Brain microvascular endothelial cell (primary cell): ENCODE data around the gene AKAP3.

Experiments used
- DNase-seq: peaks from one replicate; pipeline ENCODE4 v3.0.0-alpha.2; 2020
- H3K27ac ChIP-seq: fragments of 250-450 bp; sonication (Bioruptor Pico); 2 replicates; pipeline ENCODE4 v1.5.1; 2020; ENCODE audit warnings: mild to moderate bottlenecking, moderate library complexity
- H3K27me3 ChIP-seq: fragments of 250-450 bp; sonication (Bioruptor Pico); replicated peaks from 2 replicates; pipeline ENCODE4 v1.5.1; 2020; ENCODE audit warnings: mild to moderate bottlenecking
- H3K36me3 ChIP-seq: fragments of 250-450 bp; sonication (Bioruptor Pico); replicated peaks from 2 replicates; pipeline ENCODE4 v1.5.1; 2020; ENCODE audit warnings: mild to moderate bottlenecking
- H3K4me3 ChIP-seq: 2 replicates; pipeline ENCODE4 v1.5.1; 2011; ENCODE audit warnings: low read depth, mild to moderate bottlenecking, control low read depth, low read length, moderate library complexity
- in situ Hi-C: cut with HindIII; loops from 2 replicates; pipeline ENCODE4 v1.10.0; 2017; ENCODE audit warnings: low sequenced_read_pairs, low pct_ligation_motif_present
- TF ChIP-seq, protein P1 (sequence below): IDR thresholded peaks from 2 replicates; pipeline ENCODE4 v1.5.1; 2011; ENCODE audit warnings: low read depth, mild to moderate bottlenecking, moderate library complexity, low read length, control low read depth, inconsistent platforms; ENCODE audit errors: missing control alignments

Gene AKAP3

DNA sequence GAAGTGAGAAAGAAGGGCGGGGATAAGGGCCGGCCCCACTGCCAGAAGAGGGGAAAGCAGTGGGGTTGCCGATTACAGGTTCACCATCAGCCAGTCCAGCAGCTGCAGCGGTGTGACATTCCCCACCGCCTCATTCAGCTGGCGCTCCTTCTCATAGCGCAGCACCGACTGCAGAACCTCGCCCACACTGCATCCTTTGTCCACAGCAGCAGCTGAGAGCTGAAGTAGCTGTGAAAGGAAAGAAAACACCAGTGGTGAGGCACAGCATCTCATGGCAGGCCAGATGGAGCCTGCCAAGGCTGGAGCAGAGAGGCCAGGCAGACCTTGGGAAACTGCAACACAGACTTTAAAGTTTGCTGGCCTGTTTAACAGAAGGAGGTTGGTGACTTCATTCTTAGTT, 33.2 kb downstream of the AKAP3 start:
- Histone ChIP-seq H3K27ac (no peak overlapping the region), H3K36me3 (peaks cover 24% of the 10 kb centered on the region), H3K4me3 (no peak overlapping the region), H3K27me3 (no peaks in the 10 kb centered on the region)
- DNase-seq, result no peak
- in situ Hi-C loops, result no loop called here
- TF ChIP-seq, protein P1, sequence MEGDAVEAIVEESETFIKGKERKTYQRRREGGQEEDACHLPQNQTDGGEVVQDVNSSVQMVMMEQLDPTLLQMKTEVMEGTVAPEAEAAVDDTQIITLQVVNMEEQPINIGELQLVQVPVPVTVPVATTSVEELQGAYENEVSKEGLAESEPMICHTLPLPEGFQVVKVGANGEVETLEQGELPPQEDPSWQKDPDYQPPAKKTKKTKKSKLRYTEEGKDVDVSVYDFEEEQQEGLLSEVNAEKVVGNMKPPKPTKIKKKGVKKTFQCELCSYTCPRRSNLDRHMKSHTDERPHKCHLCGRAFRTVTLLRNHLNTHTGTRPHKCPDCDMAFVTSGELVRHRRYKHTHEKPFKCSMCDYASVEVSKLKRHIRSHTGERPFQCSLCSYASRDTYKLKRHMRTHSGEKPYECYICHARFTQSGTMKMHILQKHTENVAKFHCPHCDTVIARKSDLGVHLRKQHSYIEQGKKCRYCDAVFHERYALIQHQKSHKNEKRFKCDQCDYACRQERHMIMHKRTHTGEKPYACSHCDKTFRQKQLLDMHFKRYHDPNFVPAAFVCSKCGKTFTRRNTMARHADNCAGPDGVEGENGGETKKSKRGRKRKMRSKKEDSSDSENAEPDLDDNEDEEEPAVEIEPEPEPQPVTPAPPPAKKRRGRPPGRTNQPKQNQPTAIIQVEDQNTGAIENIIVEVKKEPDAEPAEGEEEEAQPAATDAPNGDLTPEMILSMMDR, result no peak

DNA sequence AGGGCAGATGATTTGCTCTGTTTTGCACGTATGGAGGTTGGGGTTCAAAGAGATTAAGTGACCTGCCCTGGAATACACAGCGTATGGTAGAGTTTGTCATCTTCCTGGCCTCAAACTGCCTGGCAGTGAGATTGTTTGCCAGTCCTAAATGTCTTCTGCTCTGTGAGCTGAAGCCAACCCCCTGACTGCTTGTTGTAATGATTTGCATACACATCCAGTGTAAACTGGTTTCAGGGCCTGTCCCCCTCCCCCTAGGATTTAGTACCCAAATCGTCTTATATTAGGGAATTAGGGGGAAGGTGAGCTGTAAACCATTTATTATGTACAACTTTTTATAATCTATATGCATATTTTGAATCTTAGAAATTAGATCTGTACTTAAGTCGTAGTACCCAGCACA, 38.4 kb downstream of the AKAP3 start:
- Histone ChIP-seq H3K27me3 (no peaks in the 10 kb centered on the region), H3K27ac (no peak overlapping the region), H3K4me3 (no peak overlapping the region), H3K36me3 (peaks cover 27% of the 10 kb centered on the region)
- TF ChIP-seq, protein P1, result no peak
- no peak for DNase-seq
- in situ Hi-C loops, result no loop called here

DNA sequence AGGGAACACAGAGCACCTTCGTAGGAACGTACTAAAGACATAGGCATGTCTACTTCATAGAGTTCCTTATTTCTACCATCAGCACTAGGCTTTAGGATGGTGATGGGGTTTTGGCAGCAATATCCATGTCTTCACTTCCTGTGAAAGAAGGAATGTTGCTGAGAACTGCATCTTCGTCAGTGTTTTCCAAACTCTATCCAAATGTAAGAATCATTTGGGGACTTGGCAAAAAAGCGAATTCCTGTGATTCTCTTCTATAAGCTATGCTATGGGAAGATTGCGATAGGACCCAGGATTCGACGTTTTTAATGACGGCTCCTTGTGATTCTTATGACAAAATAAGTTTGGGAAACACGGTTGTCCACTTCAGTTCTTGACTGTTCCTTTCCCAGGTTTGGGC, 39.8 kb downstream of the AKAP3 start:
- Histone ChIP-seq H3K36me3 (peaks cover 25% of the 10 kb centered on the region), H3K4me3 (no peak overlapping the region), H3K27me3 (no peaks in the 10 kb centered on the region), H3K27ac (no peak overlapping the region)
- in situ Hi-C loops, result no loop called here
- TF ChIP-seq, protein P1, result no peak
- no peak for DNase-seq

DNA sequence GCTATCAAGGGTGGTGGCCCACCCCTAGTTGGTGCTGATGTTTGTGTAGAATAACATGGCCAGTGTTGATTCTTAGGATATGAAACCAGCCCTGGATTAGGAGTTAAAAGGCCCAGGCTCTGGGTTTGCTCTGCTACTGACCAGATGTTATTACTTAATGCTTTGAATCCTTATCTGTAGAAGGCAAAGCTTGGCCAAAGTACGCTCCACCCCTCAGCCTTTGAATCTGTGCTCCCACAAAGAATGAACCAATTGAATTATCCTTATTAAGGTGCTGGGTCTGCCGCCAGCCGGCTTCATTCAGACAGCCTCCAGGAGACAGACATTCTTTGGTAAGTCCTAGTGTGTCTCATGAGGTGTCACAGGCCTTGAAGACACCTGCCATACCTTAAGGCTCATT, 41.8 kb downstream of the AKAP3 start:
- Histone ChIP-seq H3K4me3 (no peak overlapping the region), H3K27ac (no peak overlapping the region), H3K36me3 (peaks cover 12% of the 10 kb centered on the region), H3K27me3 (no peaks in the 10 kb centered on the region)
- DNase-seq, result no peak
- in situ Hi-C loops, result no loop called here
- TF ChIP-seq, protein P1, result no peak

DNA sequence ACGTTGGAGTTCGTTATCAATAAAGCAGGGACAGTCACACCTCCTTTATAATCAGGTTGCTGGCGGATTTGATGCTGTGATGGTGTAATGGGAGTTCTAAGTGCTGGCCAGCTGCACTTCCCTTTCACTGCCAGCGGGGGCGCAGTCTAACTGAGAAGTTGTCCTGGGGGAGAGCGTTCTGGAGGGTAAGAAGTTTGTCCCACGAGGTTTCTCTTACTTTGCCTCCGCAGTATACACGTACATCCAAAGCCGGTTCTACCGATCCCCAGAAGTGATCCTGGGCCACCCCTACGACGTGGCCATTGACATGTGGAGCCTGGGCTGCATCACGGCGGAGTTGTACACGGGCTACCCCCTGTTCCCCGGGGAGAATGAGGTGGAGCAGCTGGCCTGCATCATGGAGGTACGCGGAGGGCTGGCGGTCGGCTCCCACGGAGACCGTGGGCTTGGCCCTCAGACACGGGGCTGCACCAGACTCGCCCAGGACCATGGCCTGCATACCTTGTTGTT, 44.1 kb downstream of the AKAP3 start:
- in situ Hi-C loops, result no loop called here
- no peaks in the 10 kb centered on the region for H3K27me3 ChIP-seq
- TF ChIP-seq, protein P1, result peak; percentile 98
- peak overlapping the region; percentile 98 for H3K4me3 ChIP-seq
- no peaks in the 10 kb centered on the region for H3K36me3 ChIP-seq
- peak overlapping the region; percentile 34 for H3K27ac ChIP-seq
- DNase-seq, result peak; percentile 84

DNA sequence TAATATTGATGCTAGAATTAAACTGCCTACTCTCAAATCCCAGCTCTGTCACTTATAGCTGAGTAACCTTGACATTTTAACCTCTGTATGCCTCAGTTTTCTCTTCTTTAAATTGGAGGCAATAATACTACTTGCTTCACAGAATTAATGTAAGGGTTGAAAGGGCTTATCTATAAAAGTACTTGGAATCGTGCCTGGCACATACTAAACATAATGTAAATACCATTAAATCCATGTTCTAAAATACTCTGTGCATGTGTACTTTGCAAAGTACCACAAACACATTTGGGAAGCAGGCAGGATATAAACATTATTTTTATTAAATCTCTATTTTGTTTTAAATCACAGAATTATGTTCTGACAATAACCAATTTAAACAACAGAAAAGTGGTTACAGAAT, 44.9 kb downstream of the AKAP3 start:
- in situ Hi-C loops, result no loop called here
- H3K4me3 ChIP-seq, result no peak overlapping the region
- H3K27me3 ChIP-seq, result no peaks in the 10 kb centered on the region
- no peak overlapping the region for H3K27ac ChIP-seq
- TF ChIP-seq, protein P1, result no peak
- H3K36me3 ChIP-seq, result no peaks in the 10 kb centered on the region
- DNase-seq, result no peak
